Activated CD4-positive, alpha-beta T cell treated with anti-CD3 and anti-CD28 coated beads for 36 hours (primary cell): Measurements from ENCODE around the gene CACNB1. TPM values are rescaled to one million over a fixed set of nuclear protein-coding genes. Genes with fewer than 3 reads are reported as not detected.
A peak's percentile ranks its signal among the peaks of the same experiment; 100 is the strongest.

Experiments
- ATAC-seq: fragments of 200-7000 bp; cut with Tn5 transposase; one replicate; pipeline ENCODE4 v1.10.0; 2021; ENCODE audit warnings: mild to moderate bottlenecking, moderate library complexity
- CTCF ChIA-PET: fragments of 350-600 bp; sonication (Branson Sonifier 250); formaldehyde crosslinking; loops from one replicate; lab custom pipeline; 2021; ENCODE audit warnings: antibody characterized with exemption; lab: Charles Lee
- POLR2A ChIA-PET: fragments of 350-600 bp; sonication (Branson Sonifier 250); formaldehyde crosslinking; loops from one replicate; lab custom pipeline; 2021; ENCODE audit warnings: antibody characterized with exemption, inconsistent platforms; lab: Charles Lee
- DNase-seq: peaks from one replicate; pipeline ENCODE4 v3.0.0-alpha.2; 2020
- H3K27ac Mint-ChIP-seq: one replicate; pipeline ENCODE4 v1.8.0; 2021; ENCODE audit warnings: mixed read lengths
- H3K27me3 Mint-ChIP-seq: one replicate; pipeline ENCODE4 v1.8.0; 2021; ENCODE audit warnings: mixed read lengths
- H3K36me3 Mint-ChIP-seq: one replicate; pipeline ENCODE4 v1.8.0; 2021; ENCODE audit warnings: low read depth, mixed read lengths
- H3K4me1 Mint-ChIP-seq: one replicate; pipeline ENCODE4 v1.8.0; 2021; ENCODE audit warnings: mixed read lengths
- H3K4me3 Mint-ChIP-seq: one replicate; pipeline ENCODE4 v1.8.0; 2021; ENCODE audit warnings: mild to moderate bottlenecking, moderate library complexity, mixed read lengths
- H3K9me3 Mint-ChIP-seq: one replicate; pipeline ENCODE4 v1.8.0; 2021; ENCODE audit warnings: low read depth, mixed read lengths
- intact Hi-C, 2 experiments: fragments of 100-400 bp; cut with DNase I in 1 of 2; cut with micrococcal nuclease in 1 of 2; formaldehyde crosslinking; loops; one replicate each; pipeline versions ENCODE4 v1.14.2 to v1.15.1; 2022 to 2024; cut with DNase I, micrococcal nuclease
- total RNA-seq, 2 experiments: library from RNA; stranded (reverse); gene quantifications; one replicate each; pipeline ENCODE4 v1.2.3, GENCODE V29; 2021

CACNB1 gene
- total RNA-seq, 2 experiments from 2014 or later: 11.8 to 12.3 TPM

DNA sequence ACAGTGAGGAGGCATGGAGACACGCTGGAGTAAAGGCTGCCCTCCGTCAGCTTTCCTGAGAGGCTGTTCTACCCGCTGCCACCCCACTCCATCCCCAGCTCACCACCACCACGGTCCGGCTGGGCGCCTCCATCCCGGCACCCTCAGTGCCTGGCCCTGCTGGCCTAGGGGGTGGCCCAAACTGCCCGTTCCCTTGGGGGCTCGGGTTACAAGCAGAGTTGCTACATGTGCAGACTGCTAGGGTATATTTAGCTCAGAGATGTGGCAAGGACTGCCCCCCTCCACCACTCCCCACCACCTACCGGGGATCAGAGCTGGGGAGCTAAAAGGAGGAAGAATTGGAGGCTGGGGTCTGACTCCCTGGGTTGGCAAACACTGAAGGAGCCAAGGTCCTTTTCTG lies 4.1 kb downstream of the CACNB1 start:
- no peak overlapping the region for H3K27ac Mint-ChIP-seq
- DNase-seq (no peak), ATAC-seq (no peak)
- H3K27me3 Mint-ChIP-seq: no peaks in the 10 kb centered on the region
- H3K4me1 Mint-ChIP-seq: peaks cover 9% of the 10 kb centered on the region
- peaks cover 6% of the 10 kb centered on the region for H3K36me3 Mint-ChIP-seq
- intact Hi-C loops: no loop called here
- no peak overlapping the region for H3K4me3 Mint-ChIP-seq
- CTCF ChIA-PET: interaction anchor here (1.3 kb wide), 1 partner anchor 45 kb away, joined by 3 read pairs; no protein-coding TSS in a partner anchor
- POLR2A ChIA-PET: no interaction called here
- no peaks in the 10 kb centered on the region for H3K9me3 Mint-ChIP-seq

DNA sequence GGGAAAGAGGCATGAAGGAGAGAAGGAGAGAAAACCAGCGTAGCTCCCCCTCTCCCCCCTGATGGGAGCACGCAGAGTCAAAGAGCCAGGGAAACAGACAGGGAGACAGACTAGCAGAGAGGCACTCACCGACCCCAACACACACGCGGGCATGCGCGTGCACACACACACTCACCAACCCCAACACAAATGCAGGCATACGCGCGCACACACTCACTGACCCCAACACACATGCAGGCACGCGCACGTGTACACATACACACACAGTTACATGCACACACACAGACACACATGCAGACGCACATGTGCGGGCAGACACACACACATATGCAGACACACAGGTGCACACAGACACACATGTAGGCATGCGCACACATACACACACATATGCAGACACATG lies 4.6 kb downstream of the CACNB1 start:
- Mint-ChIP-seq H3K4me1 (peaks cover 5% of the 10 kb centered on the region), H3K27ac (no peak overlapping the region), H3K36me3 (peaks cover 6% of the 10 kb centered on the region), H3K9me3 (no peaks in the 10 kb centered on the region), H3K27me3 (no peaks in the 10 kb centered on the region), H3K4me3 (no peak overlapping the region)
- no peak for DNase-seq
- ATAC-seq: no peak
- CTCF ChIA-PET: interaction anchor here (1.3 kb wide), 1 partner anchor 45 kb away, joined by 3 read pairs; no protein-coding TSS in a partner anchor
- POLR2A ChIA-PET: no interaction called here
- intact Hi-C loops: no loop called here

DNA sequence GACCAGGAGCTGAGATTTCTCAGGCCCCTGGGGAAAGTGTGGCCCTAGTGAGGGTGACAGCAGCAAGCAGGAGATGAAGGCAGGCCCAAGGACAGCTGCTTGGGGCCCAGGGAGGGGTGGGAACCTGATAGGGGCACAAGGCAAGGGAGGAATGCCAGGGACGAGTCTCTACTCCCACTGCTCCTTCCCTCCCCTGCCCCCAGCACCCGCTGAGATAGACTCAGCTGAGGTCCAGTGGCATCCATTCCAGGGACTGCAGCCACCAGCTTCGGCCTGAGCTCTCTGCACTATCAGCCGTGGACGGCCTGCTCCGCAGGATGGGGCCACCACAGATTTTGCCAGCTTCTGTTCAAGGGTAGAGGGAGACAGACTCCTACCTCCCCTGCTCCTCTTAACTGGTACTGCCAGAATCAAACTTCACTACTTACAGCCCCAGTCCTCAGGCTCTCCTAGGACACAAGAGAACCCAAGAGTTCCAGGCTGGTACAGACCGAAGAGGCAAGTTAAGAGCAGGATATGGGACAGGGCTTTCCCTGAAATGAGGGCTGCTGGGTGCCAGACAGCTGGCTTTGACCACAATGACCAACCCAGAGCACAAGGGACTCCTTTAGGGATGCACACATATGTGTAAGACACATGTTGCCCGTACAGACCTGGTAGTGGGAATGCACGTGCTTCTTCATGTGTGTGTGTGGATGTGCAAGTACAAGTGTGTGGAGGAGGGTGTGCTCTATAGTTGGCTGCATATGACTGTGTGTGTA lies 5.5 kb downstream of the CACNB1 start:
- H3K27me3 Mint-ChIP-seq: no peaks in the 10 kb centered on the region
- POLR2A ChIA-PET: interaction anchor here (0.6 kb wide), 1 partner anchor 437 kb away, joined by 4 read pairs; no protein-coding TSS in a partner anchor
- H3K9me3 Mint-ChIP-seq: no peaks in the 10 kb centered on the region
- no peak overlapping the region for H3K4me3 Mint-ChIP-seq
- intact Hi-C loops: no loop called here
- H3K36me3 Mint-ChIP-seq: peaks cover 10% of the 10 kb centered on the region
- peak overlapping the region; percentile 24 for H3K27ac Mint-ChIP-seq
- DNase-seq (no peak), ATAC-seq (no peak)
- CTCF ChIA-PET: interaction anchor here (0.9 to 2.2 kb wide), 5 partner anchors 17 to 46 kb away, joined by 3 to 8 read pairs (median 3); no protein-coding TSS in a partner anchor
- peaks cover 4% of the 10 kb centered on the region for H3K4me1 Mint-ChIP-seq

DNA sequence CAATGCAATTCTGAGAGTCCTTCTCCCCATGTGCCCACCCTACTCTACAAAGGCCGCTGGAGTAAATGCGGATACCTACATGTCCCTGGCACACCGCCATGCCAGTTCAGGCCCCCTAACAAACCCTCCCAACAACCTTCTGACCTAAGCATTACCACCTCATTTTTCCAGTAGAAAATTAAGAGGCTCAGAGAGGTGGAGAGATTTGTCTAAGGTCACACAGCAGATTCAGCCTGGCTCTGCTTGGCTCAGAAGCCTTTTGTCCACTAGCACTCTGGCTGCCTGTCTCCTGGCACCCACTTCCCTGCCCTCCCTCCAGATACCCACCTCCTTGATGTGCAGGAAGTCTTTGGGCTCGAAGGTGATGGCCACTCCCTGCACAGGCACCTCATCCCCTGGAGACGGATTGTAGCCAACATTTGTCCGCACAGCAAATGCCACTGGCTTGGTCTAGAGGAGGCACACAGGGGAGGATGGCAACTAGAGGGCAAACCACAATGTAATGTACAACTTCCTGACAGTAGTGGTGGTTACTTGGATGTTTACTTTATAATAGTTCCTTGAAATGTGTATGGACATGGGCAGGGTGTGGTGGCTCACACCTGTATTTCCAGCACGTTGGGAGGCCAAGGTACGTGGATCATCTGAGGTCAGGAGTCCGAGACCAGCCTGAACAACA lies 10.2 kb downstream of the CACNB1 start:
- DNase-seq: no peak
- Mint-ChIP-seq H3K4me3 (no peak overlapping the region), H3K36me3 (peaks cover 26% of the 10 kb centered on the region), H3K9me3 (no peaks in the 10 kb centered on the region), H3K4me1 (no peaks in the 10 kb centered on the region), H3K27ac (no peak overlapping the region), H3K27me3 (no peaks in the 10 kb centered on the region)
- no peak for ATAC-seq
- ChIA-PET CTCF (interaction anchor here (1.2 kb wide), 1 partner anchor 35 kb away, joined by 4 read pairs; no protein-coding TSS in a partner anchor), POLR2A (no interaction called here)
- intact Hi-C loops: no loop called here

DNA sequence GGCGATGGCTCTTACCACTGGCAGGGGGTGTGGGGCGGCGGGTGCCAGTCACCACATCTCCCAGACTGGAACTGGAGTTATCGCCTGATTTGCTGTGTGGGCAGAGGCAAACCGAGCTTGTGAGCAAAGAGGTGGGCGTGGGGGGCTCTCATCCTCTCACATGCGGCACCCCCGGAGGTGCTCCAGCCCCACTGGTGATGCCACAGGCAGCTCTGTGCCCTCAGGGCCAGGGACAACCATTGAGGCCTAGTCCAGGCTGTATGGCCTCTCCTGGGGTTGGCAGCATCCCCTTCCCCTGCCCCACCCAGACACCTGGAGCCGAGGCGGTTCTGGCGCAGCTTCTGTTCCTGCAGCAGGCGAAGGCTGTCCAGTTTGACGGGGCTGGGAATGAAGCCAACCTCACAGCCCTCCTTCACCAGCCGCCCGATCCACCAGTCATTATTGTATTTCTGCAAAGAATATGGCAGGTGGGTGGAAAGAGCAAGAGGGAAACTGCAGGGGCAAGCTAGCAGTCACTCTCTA lies 10.9 kb downstream of the CACNB1 start:
- Mint-ChIP-seq H3K4me1 (no peaks in the 10 kb centered on the region), H3K36me3 (peaks cover 24% of the 10 kb centered on the region), H3K27me3 (no peaks in the 10 kb centered on the region)

DNA sequence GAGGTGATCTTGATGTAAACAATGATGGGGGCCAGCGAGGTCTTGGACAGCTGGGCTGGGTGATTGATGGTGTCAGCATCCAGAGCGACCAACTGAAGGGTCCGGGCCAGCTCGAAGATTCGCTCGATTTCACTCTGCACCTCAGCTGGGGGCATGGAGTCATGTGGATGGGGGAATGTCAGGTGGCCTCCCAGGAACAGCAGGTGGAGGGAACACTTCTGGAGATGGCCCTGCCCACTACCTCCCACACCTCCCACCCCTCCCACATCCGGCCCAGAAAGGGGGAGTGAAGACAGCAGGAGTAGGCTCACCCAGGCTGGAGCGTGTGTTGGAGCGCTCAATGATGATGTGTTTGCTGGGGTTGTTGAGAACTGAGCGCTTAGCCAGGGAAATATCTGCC lies 13.7 kb downstream of the CACNB1 start:
- no peak overlapping the region for H3K27ac Mint-ChIP-seq

More for the DNA sequence above, 10.9 kb downstream of the CACNB1 start:
- ChIA-PET POLR2A (no interaction called here), CTCF (interaction anchor here (1.2 kb wide), 1 partner anchor 34 kb away, joined by 4 read pairs; no protein-coding TSS in a partner anchor)
- intact Hi-C loops: no loop called here
- H3K27ac Mint-ChIP-seq: no peak overlapping the region
- H3K4me3 Mint-ChIP-seq: no peak overlapping the region
- no peak for ATAC-seq
- H3K9me3 Mint-ChIP-seq: no peaks in the 10 kb centered on the region
- DNase-seq: no peak

DNA sequence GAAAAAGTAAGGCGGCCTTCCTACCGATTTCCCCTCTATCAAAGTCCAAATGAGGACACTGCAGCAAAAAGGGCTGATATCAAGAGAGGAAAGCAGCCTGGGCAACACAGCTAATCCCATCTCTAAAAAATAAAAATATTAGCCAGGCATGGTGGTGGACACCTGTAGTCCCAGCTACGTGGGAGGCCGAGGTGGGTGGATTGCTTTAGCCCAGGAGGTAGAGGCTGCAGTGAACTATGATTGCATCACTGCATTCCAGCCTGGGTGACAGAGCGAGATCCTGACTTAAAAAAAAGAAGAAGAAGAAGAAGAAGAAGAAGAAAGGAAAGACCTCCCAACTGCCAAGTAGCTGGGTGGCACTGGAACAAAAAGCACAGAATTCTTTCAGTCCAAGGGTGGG lies 14.4 kb downstream of the CACNB1 start:
- intact Hi-C loops: no loop called here
- H3K27me3 Mint-ChIP-seq: no peaks in the 10 kb centered on the region
- H3K36me3 Mint-ChIP-seq: peaks cover 23% of the 10 kb centered on the region
- H3K4me3 Mint-ChIP-seq: no peak overlapping the region
- DNase-seq: no peak
- ATAC-seq: no peak
- no peaks in the 10 kb centered on the region for H3K4me1 Mint-ChIP-seq
- H3K27ac Mint-ChIP-seq: no peak overlapping the region
- ChIA-PET CTCF (interaction anchor here (0.7 to 2.0 kb wide), 4 partner anchors 8 to 53 kb away, joined by 3 to 13 read pairs (median 6); no protein-coding TSS in a partner anchor), POLR2A (interaction anchor here (0.6 kb wide), 1 partner anchor 24 kb away, joined by 5 read pairs; no protein-coding TSS in a partner anchor)
- no peaks in the 10 kb centered on the region for H3K9me3 Mint-ChIP-seq

More for the DNA sequence above, 13.7 kb downstream of the CACNB1 start:
- intact Hi-C loops: no loop called here
- H3K36me3 Mint-ChIP-seq: peaks cover 23% of the 10 kb centered on the region
- no peaks in the 10 kb centered on the region for H3K4me1 Mint-ChIP-seq
- H3K9me3 Mint-ChIP-seq: no peaks in the 10 kb centered on the region
- no peaks in the 10 kb centered on the region for H3K27me3 Mint-ChIP-seq
- ATAC-seq (no peak), DNase-seq (no peak)
- ChIA-PET POLR2A (interaction anchor here (0.6 kb wide), 1 partner anchor 23 kb away, joined by 5 read pairs; no protein-coding TSS in a partner anchor), CTCF (interaction anchor here (0.7 to 2.0 kb wide), 5 partner anchors 9 to 52 kb away, joined by 3 to 13 read pairs (median 5); no protein-coding TSS in a partner anchor)
- no peak overlapping the region for H3K4me3 Mint-ChIP-seq

DNA sequence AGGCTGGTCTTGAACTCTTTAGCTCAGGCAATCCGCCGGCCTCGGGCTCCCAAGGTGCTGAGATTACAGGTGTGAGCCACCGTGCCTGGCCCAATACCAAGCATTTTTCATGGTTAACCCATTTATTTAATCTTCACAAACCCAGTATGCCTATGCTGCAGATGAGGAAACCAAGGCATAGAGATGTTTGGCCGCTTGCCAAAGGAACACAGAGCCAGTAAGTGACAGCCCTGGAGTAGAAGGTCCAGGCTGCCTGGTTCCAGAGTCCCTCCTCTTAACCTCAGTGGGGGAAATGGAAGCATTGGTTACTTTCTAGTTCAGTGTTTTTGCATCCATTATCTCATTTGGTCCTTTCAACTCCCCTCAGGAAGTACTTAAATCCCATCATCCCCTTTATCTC lies 16.2 kb downstream of the CACNB1 start:
- no peak for DNase-seq
- Mint-ChIP-seq H3K4me1 (no peaks in the 10 kb centered on the region), H3K27ac (no peak overlapping the region), H3K9me3 (no peaks in the 10 kb centered on the region), H3K36me3 (peaks cover 25% of the 10 kb centered on the region), H3K4me3 (no peak overlapping the region), H3K27me3 (no peaks in the 10 kb centered on the region)
- no peak for ATAC-seq
- intact Hi-C loops: no loop called here
- CTCF ChIA-PET: no interaction called here
- POLR2A ChIA-PET: no interaction called here

DNA sequence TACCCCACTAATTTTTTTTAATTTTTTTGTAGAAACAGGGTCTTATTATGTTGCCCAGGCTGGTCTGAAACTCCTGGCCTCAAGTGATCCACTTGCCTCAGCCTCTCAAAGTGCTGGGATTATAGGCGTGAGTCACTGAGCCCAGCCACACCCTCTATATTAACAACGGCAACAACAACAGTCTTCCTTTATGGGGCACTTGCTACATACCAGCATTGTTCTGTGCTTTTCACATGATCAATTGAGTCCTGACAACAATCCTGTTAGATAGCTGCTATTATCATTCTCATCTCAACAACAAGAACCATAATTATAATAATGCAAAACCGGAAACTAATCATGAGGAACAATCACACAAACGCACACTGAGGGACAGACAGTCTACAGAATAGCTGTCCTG lies 18.9 kb downstream of the CACNB1 start:
- ATAC-seq (no peak), DNase-seq (no peak)
- ChIA-PET POLR2A (no interaction called here), CTCF (interaction anchor here (0.6 to 0.7 kb wide), 2 partner anchors 33 to 61 kb away, joined by 3 to 4 read pairs; no protein-coding TSS in a partner anchor)
- H3K27ac Mint-ChIP-seq: no peak overlapping the region
- H3K36me3 Mint-ChIP-seq: peaks cover 15% of the 10 kb centered on the region
- no peak overlapping the region for H3K4me3 Mint-ChIP-seq
- H3K4me1 Mint-ChIP-seq: peaks cover 4% of the 10 kb centered on the region
- intact Hi-C loops: no loop called here
- no peaks in the 10 kb centered on the region for H3K9me3 Mint-ChIP-seq
- no peaks in the 10 kb centered on the region for H3K27me3 Mint-ChIP-seq

DNA sequence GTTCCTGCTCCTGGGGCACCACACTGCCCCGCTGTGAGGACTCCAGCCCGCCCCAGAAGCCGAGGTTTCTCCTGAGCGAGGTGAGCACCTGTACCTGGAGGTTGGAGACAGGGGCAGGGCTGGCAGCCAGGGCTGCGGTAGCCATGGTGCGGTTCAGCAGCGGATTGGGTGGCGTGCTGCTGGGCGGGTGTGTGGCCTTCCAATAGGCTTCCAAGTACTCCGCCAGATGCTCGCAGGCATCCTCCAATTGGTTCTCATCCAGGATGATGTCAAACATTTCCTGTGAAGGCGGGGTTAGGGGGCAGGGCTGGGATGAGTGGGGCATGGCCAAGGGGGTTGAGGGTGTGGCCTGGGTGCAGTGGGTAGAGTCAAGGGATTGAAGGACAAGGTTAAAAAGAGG lies 20.2 kb downstream of the CACNB1 start:
- Mint-ChIP-seq H3K27me3 (no peaks in the 10 kb centered on the region), H3K27ac (no peak overlapping the region), H3K36me3 (peaks cover 10% of the 10 kb centered on the region), H3K4me3 (no peak overlapping the region), H3K9me3 (no peaks in the 10 kb centered on the region), H3K4me1 (peaks cover 9% of the 10 kb centered on the region)
- DNase-seq: peak; percentile 29
- ChIA-PET CTCF (interaction anchor here (5.7 kb wide), 1 partner anchor 12 kb away, joined by 76 read pairs; the partner anchor contains the start of gene ARL5C), POLR2A (no interaction called here)
- intact Hi-C loops: no loop called here
- ATAC-seq: peak; percentile 31

DNA sequence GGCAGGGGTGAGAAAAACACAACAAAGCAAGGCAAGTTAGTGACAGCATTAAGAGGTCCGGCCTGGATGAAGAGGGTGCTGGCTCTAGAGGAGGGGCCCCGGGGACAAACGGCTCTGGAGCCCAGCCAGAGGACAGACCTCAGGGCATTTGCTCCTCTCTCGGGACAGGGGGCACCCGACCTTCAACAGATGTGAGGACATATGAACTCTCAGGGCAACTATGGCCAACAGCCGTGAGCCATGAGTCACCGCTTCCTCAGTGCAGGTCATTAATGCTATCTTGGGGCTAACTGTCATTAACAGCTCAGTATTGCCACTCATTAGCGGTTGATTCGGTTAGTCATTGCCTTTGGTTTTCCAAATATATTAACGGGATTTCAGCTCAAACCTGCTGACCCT lies 21.8 kb downstream of the CACNB1 start:
- no peak overlapping the region for H3K4me3 Mint-ChIP-seq
- ChIA-PET CTCF (interaction anchor here (0.6 to 5.7 kb wide), 22 partner anchors 8 to 441 kb away, joined by 3 to 76 read pairs (median 5); partner anchors contain the start of gene ARL5C), POLR2A (interaction anchor here (0.6 to 1.2 kb wide), 2 partner anchors 24 to 89 kb away, joined by 3 to 4 read pairs; partner anchors contain the start of gene RPL19)
- ATAC-seq (no peak), DNase-seq (no peak)
- no peaks in the 10 kb centered on the region for H3K9me3 Mint-ChIP-seq
- intact Hi-C loops: loop anchor here in 1 of 2 experiments (1.0 kb wide), 2 partner anchors 10 to 192 kb away; no protein-coding TSS in a partner anchor
- H3K27me3 Mint-ChIP-seq: no peaks in the 10 kb centered on the region
- H3K27ac Mint-ChIP-seq: no peak overlapping the region
- peaks cover 9% of the 10 kb centered on the region for H3K4me1 Mint-ChIP-seq
- peaks cover 10% of the 10 kb centered on the region for H3K36me3 Mint-ChIP-seq
